ENCODE measurements around the gene UBLCP1. TPM values are rescaled to one million over a fixed set of nuclear protein-coding genes. Genes with fewer than 3 reads are reported as not detected.

The UBLCP1 gene
- total and polyA plus RNA-seq, 2 experiments from 2014 or later = 24.5 to 39.8 TPM

- H3K79me2 ChIP-seq (ENCODE audit: insufficient read depth) = no peaks in the 10 kb centered on the region
- no peak overlapping the region for H3K4me3 ChIP-seq
- no peaks in the 10 kb centered on the region for H3K27me3 ChIP-seq (replicated peaks; ENCODE audit: insufficient read depth)
- H3K9me2 ChIP-seq (ENCODE audit: insufficient read depth) = no peaks in the 10 kb centered on the region
- H3K4me2 ChIP-seq (ENCODE audit: unreplicated experiment) = no peak overlapping the region
- no peaks in the 10 kb centered on the region for H3K9me3 ChIP-seq (ENCODE audit: low read depth)
- H3F3A ChIP-seq (ENCODE audit: insufficient read depth) = no peaks in the 10 kb centered on the region
- no peak overlapping the region for H2AFZ ChIP-seq
- no peak overlapping the region for H3K9ac ChIP-seq
- no peaks in the 10 kb centered on the region for H3K36me3 ChIP-seq (ENCODE audit: low read depth)
- TF ChIP-seq EZH2 (IDR thresholded peaks at IDR 0.05; ENCODE audit: insufficient read depth, poor library complexity, severe bottlenecking) = no peak
- TF ChIP-seq EZH2phosphoT487 (IDR thresholded peaks at IDR 0.05; ENCODE audit: insufficient read depth, low read depth) = no peak
- H4K20me1 ChIP-seq (ENCODE audit: insufficient read depth) = no peaks in the 10 kb centered on the region
- H3K4me1 ChIP-seq (ENCODE audit: insufficient read depth) = no peaks in the 10 kb centered on the region
- in situ Hi-C loops (cut with MboI) = no loop called here
- H3K27ac ChIP-seq = no peak overlapping the region
- 94% methylated on average over 4 of the region's 4 CpGs for WGBS, 2 experiments (ENCODE audit: low coverage in 1 of 2, low lambda C conversion rate in 2 of 2, missing lambda C conversion rate in 2 of 2)
- DNase-seq = peak; percentile 25
These were observed 22.7 kb upstream of the UBLCP1 start for GRCh38 chr5:159240301-159240870.

DNA sequence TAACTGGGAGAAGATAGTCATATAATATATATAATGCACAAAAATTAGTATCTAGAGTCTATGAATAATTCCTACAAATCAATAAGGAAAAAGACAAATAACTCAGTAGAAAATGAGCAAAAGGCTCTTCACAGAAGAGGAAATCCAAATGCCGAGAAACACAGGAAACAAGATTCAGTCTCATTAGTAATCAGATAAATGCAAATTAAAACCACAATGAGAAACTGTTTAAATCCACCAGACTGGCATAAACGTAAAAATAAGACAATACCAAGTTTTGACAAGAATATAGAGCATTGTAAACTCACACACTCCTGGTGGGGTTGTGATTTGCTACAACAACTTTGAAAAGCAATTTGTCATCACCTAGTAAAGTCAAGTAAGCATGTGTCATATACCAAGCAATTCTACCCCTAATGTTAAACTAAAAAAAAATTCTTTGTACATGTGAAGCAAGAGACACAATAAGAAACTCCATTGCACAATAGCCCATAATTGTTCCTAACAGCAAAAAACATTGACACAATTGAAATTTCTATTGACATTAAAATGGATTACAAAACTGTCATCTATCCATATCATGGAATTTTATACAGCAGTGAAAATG, 21.0 kb upstream of the UBLCP1 start:
- Histone ChIP-seq H3K36me3 (ENCODE audit: low read depth) (no peaks in the 10 kb centered on the region), H2AFZ (no peak overlapping the region), H3F3A (ENCODE audit: insufficient read depth) (no peaks in the 10 kb centered on the region), H3K9ac (no peak overlapping the region), H3K9me2 (ENCODE audit: insufficient read depth) (no peaks in the 10 kb centered on the region), H3K27me3 (replicated peaks; ENCODE audit: insufficient read depth) (no peaks in the 10 kb centered on the region), H3K4me3 (no peak overlapping the region), H3K79me2 (ENCODE audit: insufficient read depth) (no peaks in the 10 kb centered on the region), H3K4me1 (ENCODE audit: insufficient read depth) (no peaks in the 10 kb centered on the region), H3K27ac (no peak overlapping the region), H4K20me1 (ENCODE audit: insufficient read depth) (no peaks in the 10 kb centered on the region), H3K4me2 (ENCODE audit: unreplicated experiment) (no peak overlapping the region), H3K9me3 (ENCODE audit: low read depth) (no peaks in the 10 kb centered on the region)
- peak; percentile 33 for DNase-seq
- in situ Hi-C loops (cut with MboI) = no loop called here
- 25 to 35% methylated on average over 2 of the region's 2 CpGs for WGBS, 2 experiments (ENCODE audit: low coverage in 1 of 2, low lambda C conversion rate in 2 of 2, missing lambda C conversion rate in 2 of 2)
- no peak for TF ChIP-seq EZH2phosphoT487 (IDR thresholded peaks at IDR 0.05; ENCODE audit: insufficient read depth, low read depth)
- TF ChIP-seq EZH2 (IDR thresholded peaks at IDR 0.05; ENCODE audit: insufficient read depth, poor library complexity, severe bottlenecking) = no peak

GRCh38 chr5:159242656-159243055, 20.4 kb upstream of the UBLCP1 start:
- H3K9me3 ChIP-seq (ENCODE audit: low read depth) = no peaks in the 10 kb centered on the region
- DNase-seq = no peak
- no peaks in the 10 kb centered on the region for H3K9me2 ChIP-seq (ENCODE audit: insufficient read depth)
- H4K20me1 ChIP-seq (ENCODE audit: insufficient read depth) = no peaks in the 10 kb centered on the region
- no peak overlapping the region for H3K4me2 ChIP-seq (ENCODE audit: unreplicated experiment)
- in situ Hi-C loops (cut with MboI) = no loop called here
- no peak overlapping the region for H3K27ac ChIP-seq
- TF ChIP-seq EZH2 (IDR thresholded peaks at IDR 0.05; ENCODE audit: insufficient read depth, poor library complexity, severe bottlenecking) (no peak), EZH2phosphoT487 (IDR thresholded peaks at IDR 0.05; ENCODE audit: insufficient read depth, low read depth) (no peak)
- H3K9ac ChIP-seq = no peak overlapping the region
- H3K27me3 ChIP-seq (replicated peaks; ENCODE audit: insufficient read depth) = no peaks in the 10 kb centered on the region
- H3K4me3 ChIP-seq = no peak overlapping the region
- H3K79me2 ChIP-seq (ENCODE audit: insufficient read depth) = no peaks in the 10 kb centered on the region
- H3K36me3 ChIP-seq (ENCODE audit: low read depth) = no peaks in the 10 kb centered on the region
- 69 to 70% methylated on average over 4 of the region's 4 CpGs for WGBS, 2 experiments (ENCODE audit: low coverage in 1 of 2, low lambda C conversion rate in 2 of 2, missing lambda C conversion rate in 2 of 2)
- H3K4me1 ChIP-seq (ENCODE audit: insufficient read depth) = no peaks in the 10 kb centered on the region
- no peaks in the 10 kb centered on the region for H3F3A ChIP-seq (ENCODE audit: insufficient read depth)
- H2AFZ ChIP-seq = no peak overlapping the region

GRCh38 chr5:159243385-159243784, 19.7 kb upstream of the UBLCP1 start:
- H3K4me3 ChIP-seq = no peak overlapping the region
- in situ Hi-C loops (cut with MboI) = no loop called here
- no peaks in the 10 kb centered on the region for H3F3A ChIP-seq (ENCODE audit: insufficient read depth)
- no peak overlapping the region for H3K4me2 ChIP-seq (ENCODE audit: unreplicated experiment)
- no peaks in the 10 kb centered on the region for H4K20me1 ChIP-seq (ENCODE audit: insufficient read depth)
- no peak overlapping the region for H2AFZ ChIP-seq
- H3K9me3 ChIP-seq (ENCODE audit: low read depth) = no peaks in the 10 kb centered on the region
- TF ChIP-seq EZH2phosphoT487 (IDR thresholded peaks at IDR 0.05; ENCODE audit: insufficient read depth, low read depth) = no peak
- TF ChIP-seq EZH2 (IDR thresholded peaks at IDR 0.05; ENCODE audit: insufficient read depth, poor library complexity, severe bottlenecking) = no peak
- no peaks in the 10 kb centered on the region for H3K4me1 ChIP-seq (ENCODE audit: insufficient read depth)
- H3K36me3 ChIP-seq (ENCODE audit: low read depth) = no peaks in the 10 kb centered on the region
- H3K9ac ChIP-seq = no peak overlapping the region
- DNase-seq = no peak
- no peaks in the 10 kb centered on the region for H3K9me2 ChIP-seq (ENCODE audit: insufficient read depth)
- H3K79me2 ChIP-seq (ENCODE audit: insufficient read depth) = no peaks in the 10 kb centered on the region
- H3K27ac ChIP-seq = no peak overlapping the region
- H3K27me3 ChIP-seq (replicated peaks; ENCODE audit: insufficient read depth) = no peaks in the 10 kb centered on the region
